ENCODE data around the gene ASPRV1. TPM values are rescaled to one million over a fixed set of nuclear protein-coding genes. Genes with fewer than 3 reads are reported as not detected.

The ASPRV1 gene
- polyA plus RNA-seq, 3 donors, result 0.25 to 0.52 (median 0.27) TPM

- intact Hi-C loops (cut with micrococcal nuclease), result loop anchor here (2.0 to 5.0 kb wide), 4 partner anchors 38 to 157 kb away; no protein-coding TSS in a partner anchor
- Mint-ChIP-seq H3K9me3 (peaks cover 0 to 8% (median 4%) of the 10 kb centered on the region in 7 donors), H3K27me3 (ENCODE audit: low read depth in 3 of 3) (peaks cover 0 to 2% (median 0%) of the 10 kb centered on the region in 3 donors), H3K27ac (peak overlapping the region; percentile 93 to 96 (median 95)), H3K36me3 (peaks cover 4% of the 10 kb centered on the region in 2 donors), H3K4me1 (peaks cover 37% of the 10 kb centered on the region), H3K4me3 (peak overlapping the region in 1 of 2 donors; percentile 43)
- Histone ChIP-seq H4K20me1 (ENCODE audit: insufficient read depth, low read length) (no peaks in the 10 kb centered on the region), H3K4me3 (replicated peaks in 1 of 3; ENCODE audit: low read depth in 2 of 3, low read length in 3 of 3) (peak overlapping the region in 1 of 3 experiments; percentile 33), H3K27me3 (ENCODE audit: control insufficient read depth in 2 of 2, insufficient read depth in 2 of 2, low read length in 2 of 2) (no peaks in the 10 kb centered on the region), H2AFZ (ENCODE audit: insufficient read depth, low read depth, low read length, poor library complexity, severe bottlenecking) (peak overlapping the region; percentile 33), H3K27ac (ENCODE audit: low read depth in 1 of 2, low read length in 2 of 2) (peak overlapping the region; percentile 48 to 90), H3K36me3 (replicated peaks in 1 of 2; ENCODE audit: control insufficient read depth in 1 of 2, insufficient read depth in 2 of 2, low read length in 2 of 2) (no peaks in the 10 kb centered on the region), H3K9me3 (replicated peaks in 1 of 2; ENCODE audit: control insufficient read depth in 1 of 2, insufficient read depth in 1 of 2, low read length in 2 of 2) (no peaks in the 10 kb centered on the region), H3K4me2 (replicated peaks; ENCODE audit: extremely low read depth, low read length, poor library complexity, severe bottlenecking) (peak overlapping the region; percentile 31), H3K79me2 (ENCODE audit: insufficient read depth, low read length) (no peaks in the 10 kb centered on the region), H3K9ac (ENCODE audit: insufficient read depth, low read length, poor library complexity, severe bottlenecking) (peak overlapping the region; percentile 44), H3K4me1 (ENCODE audit: control insufficient read depth in 1 of 2, insufficient read depth in 2 of 2, low read length in 2 of 2) (peaks cover 31 to 35% of the 10 kb centered on the region in 2 donors)
- DNase-seq, result peak in 1 of 3 donors; percentile 81
- 69% methylated on average over 3 of the region's 3 CpGs for WGBS (ENCODE audit: insufficient coverage)
- TF ChIP-seq CTCF (IDR thresholded peaks at IDR 0.05), result no peak
Observed at GRCh38 chr2:69985216-69985615, 23.8 kb upstream of the ASPRV1 start.

GRCh38 chr2:69983392-69983966, 22.0 kb upstream of the ASPRV1 start:
- 50% methylated on average over 2 of the region's 3 CpGs for WGBS (ENCODE audit: insufficient coverage)
- peak in 2 of 3 donors; percentile 52 to 60 for DNase-seq
- Mint-ChIP-seq H3K36me3 (peaks cover 4 to 5% of the 10 kb centered on the region in 2 donors), H3K4me3 (no peak overlapping the region), H3K4me1 (peaks cover 45% of the 10 kb centered on the region), H3K27me3 (ENCODE audit: low read depth in 3 of 3) (peaks cover 0 to 2% (median 0%) of the 10 kb centered on the region in 3 donors), H3K27ac (peak overlapping the region; percentile 62 to 95 (median 79)), H3K9me3 (peaks cover 0 to 8% (median 4%) of the 10 kb centered on the region in 7 donors)
- Histone ChIP-seq H3K4me1 (ENCODE audit: control insufficient read depth in 1 of 2, insufficient read depth in 2 of 2, low read length in 2 of 2) (peaks cover 42 to 47% of the 10 kb centered on the region in 2 donors), H4K20me1 (ENCODE audit: insufficient read depth, low read length) (no peaks in the 10 kb centered on the region), H3K4me3 (replicated peaks in 1 of 3; ENCODE audit: low read depth in 2 of 3, low read length in 3 of 3) (no peak overlapping the region), H3K36me3 (replicated peaks in 1 of 2; ENCODE audit: control insufficient read depth in 1 of 2, insufficient read depth in 2 of 2, low read length in 2 of 2) (no peaks in the 10 kb centered on the region), H3K9me3 (replicated peaks in 1 of 2; ENCODE audit: control insufficient read depth in 1 of 2, insufficient read depth in 1 of 2, low read length in 2 of 2) (no peaks in the 10 kb centered on the region), H3K27me3 (ENCODE audit: control insufficient read depth in 2 of 2, insufficient read depth in 2 of 2, low read length in 2 of 2) (no peaks in the 10 kb centered on the region), H3K27ac (ENCODE audit: low read depth in 1 of 2, low read length in 2 of 2) (peak overlapping the region in 1 of 2 donors; percentile 55), H3K4me2 (replicated peaks; ENCODE audit: extremely low read depth, low read length, poor library complexity, severe bottlenecking) (no peak overlapping the region), H2AFZ (ENCODE audit: insufficient read depth, low read depth, low read length, poor library complexity, severe bottlenecking) (no peak overlapping the region), H3K9ac (ENCODE audit: insufficient read depth, low read length, poor library complexity, severe bottlenecking) (no peak overlapping the region), H3K79me2 (ENCODE audit: insufficient read depth, low read length) (no peaks in the 10 kb centered on the region)
- TF ChIP-seq CTCF (IDR thresholded peaks at IDR 0.05), result no peak
- intact Hi-C loops (cut with micrococcal nuclease), result no loop called here

Measured in CD14-positive monocyte (primary cell).